Erythroblast (primary cell): ENCODE results near the gene ELMOD3.

Source experiments
- GATA1 ChIP-seq: IDR thresholded peaks from 2 replicates; pipeline ENCODE4 v1.6.1; 2011; ENCODE audit warnings: low read depth, mild to moderate bottlenecking, control low read depth, low read length, moderate library complexity
- POLR2A ChIP-seq: IDR thresholded peaks from 2 replicates; pipeline ENCODE4 v1.6.1; 2011; ENCODE audit warnings: mild to moderate bottlenecking, low read length

DNA sequence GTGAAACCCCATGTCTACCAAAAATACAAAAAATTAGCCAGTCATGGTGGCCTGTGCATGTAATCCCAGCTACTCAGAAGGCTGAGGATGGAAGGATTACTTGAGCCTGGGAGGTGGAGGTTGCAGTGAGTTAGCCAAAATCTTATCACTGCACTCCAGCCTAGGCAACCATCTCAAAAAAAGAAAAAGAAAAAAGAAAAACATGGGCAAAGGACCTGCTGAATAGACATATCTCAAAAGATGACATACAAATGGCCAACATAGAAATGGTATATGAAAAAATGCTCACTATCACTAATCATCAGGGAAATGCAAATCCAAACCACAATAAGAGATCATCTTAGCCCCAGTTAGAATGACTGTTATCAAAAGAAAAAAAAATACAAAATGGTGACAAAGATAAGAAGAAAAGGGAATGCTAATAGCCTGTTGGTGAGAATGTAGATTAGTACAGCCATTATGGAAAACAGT lies 25.4 kb upstream of the ELMOD3 start:
- TF ChIP-seq POLR2A (no peak), GATA1 (no peak)
